ENCODE measurements around the gene KCNH5. TPM values are rescaled to one million over a fixed set of nuclear protein-coding genes. Genes with fewer than 3 reads are reported as not detected.
"Not testable (repeated sequence)": the region's sequence is repeated elsewhere in the genome, so short reads cannot be mapped to it uniquely, and the experiment has no call there.

The KCNH5 gene
- total RNA-seq, 1 donor from 2014 or later = 3.1 TPM

DNA sequence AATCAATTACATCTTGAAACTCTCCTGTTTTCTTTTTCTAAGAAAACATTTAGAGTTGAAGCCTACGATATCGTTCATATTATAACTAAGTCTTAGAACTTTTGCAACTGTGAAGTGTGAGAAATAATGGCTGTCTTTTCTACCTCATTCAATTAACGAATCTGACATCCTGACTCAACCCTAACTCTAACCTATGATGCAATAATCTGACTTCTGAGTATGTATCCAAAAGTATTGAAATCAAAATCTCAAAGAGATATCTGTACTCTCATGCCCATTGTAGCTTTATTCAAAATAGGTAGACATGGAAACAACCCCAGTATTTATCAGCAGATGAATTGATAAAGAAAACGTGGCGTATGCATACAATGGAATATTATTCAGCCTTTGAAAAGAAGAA lies 252.7 kb downstream of the KCNH5 start:
- no peak overlapping the region for H3K27ac Mint-ChIP-seq
- no peaks in the 10 kb centered on the region for H3K36me3 Mint-ChIP-seq (ENCODE audit: insufficient read depth)
- TF ChIP-seq, protein P1, sequence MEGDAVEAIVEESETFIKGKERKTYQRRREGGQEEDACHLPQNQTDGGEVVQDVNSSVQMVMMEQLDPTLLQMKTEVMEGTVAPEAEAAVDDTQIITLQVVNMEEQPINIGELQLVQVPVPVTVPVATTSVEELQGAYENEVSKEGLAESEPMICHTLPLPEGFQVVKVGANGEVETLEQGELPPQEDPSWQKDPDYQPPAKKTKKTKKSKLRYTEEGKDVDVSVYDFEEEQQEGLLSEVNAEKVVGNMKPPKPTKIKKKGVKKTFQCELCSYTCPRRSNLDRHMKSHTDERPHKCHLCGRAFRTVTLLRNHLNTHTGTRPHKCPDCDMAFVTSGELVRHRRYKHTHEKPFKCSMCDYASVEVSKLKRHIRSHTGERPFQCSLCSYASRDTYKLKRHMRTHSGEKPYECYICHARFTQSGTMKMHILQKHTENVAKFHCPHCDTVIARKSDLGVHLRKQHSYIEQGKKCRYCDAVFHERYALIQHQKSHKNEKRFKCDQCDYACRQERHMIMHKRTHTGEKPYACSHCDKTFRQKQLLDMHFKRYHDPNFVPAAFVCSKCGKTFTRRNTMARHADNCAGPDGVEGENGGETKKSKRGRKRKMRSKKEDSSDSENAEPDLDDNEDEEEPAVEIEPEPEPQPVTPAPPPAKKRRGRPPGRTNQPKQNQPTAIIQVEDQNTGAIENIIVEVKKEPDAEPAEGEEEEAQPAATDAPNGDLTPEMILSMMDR (IDR thresholded peaks at IDR 0.05; ENCODE audit: unreplicated experiment) = no peak
- no peak overlapping the region for H3K4me3 Mint-ChIP-seq (ENCODE audit: low read depth)
- H3K4me1 Mint-ChIP-seq (ENCODE audit: low read depth) = no peaks in the 10 kb centered on the region
- no peaks in the 10 kb centered on the region for H3K27me3 Mint-ChIP-seq
- peaks cover 24% of the 10 kb centered on the region for H3K9me3 Mint-ChIP-seq (ENCODE audit: low read depth)
- DNase-seq (ENCODE audit: low spot score, unreplicated experiment) = no peak

DNA sequence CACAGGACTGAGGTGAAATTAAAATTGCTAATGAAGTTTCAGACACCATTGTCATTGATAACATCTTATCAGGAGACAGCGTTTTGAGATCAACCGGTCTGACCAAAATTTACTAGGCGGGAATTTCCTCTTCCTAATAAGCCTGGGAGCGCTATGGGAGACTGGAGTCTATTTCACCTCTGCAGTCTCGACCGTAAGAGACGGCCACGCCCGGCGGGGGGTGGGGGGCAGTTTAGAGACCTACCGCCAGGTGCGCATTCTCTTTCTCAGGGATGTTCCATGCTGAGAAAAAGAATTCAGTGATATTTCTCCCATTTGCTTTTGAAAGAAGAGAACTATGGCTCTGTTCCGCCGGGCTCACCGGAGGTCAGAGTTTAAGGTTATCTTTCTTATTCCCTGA lies 263.9 kb downstream of the KCNH5 start:
- peaks cover 19% of the 10 kb centered on the region for H3K9me3 Mint-ChIP-seq (ENCODE audit: low read depth)
- H3K27ac Mint-ChIP-seq; H3K27me3 Mint-ChIP-seq; H3K4me3 Mint-ChIP-seq (ENCODE audit: low read depth); DNase-seq (ENCODE audit: low spot score, unreplicated experiment); H3K36me3 Mint-ChIP-seq (ENCODE audit: insufficient read depth): not testable (repeated sequence)
- peaks cover 12% of the 10 kb centered on the region for H3K4me1 Mint-ChIP-seq (ENCODE audit: low read depth)

DNA sequence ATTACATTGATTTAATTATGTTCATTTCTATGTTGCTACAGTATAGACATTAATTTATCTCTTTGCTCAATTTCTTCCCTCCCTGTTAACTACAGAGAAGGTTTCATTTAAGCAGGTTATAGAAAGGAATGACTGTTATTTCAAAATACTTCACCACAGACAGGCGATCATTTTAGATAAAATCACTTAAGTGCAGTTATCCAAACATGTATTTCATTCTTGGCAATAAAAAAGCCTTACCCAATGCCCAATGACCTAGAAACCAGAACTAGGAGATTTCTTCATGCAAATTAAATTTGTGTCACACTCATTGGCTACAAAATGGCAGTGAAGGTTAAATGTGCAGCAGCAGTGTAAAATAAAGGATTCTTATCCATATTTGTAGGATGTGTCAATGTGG lies 266.4 kb downstream of the KCNH5 start:
- Mint-ChIP-seq H3K9me3 (ENCODE audit: low read depth) (peaks cover 19% of the 10 kb centered on the region), H3K27ac (no peak overlapping the region), H3K4me3 (ENCODE audit: low read depth) (no peak overlapping the region), H3K36me3 (ENCODE audit: insufficient read depth) (peaks cover 5% of the 10 kb centered on the region), H3K27me3 (no peaks in the 10 kb centered on the region), H3K4me1 (ENCODE audit: low read depth) (peaks cover 12% of the 10 kb centered on the region)
- TF ChIP-seq, protein P1 (IDR thresholded peaks at IDR 0.05; ENCODE audit: unreplicated experiment) = no peak
- DNase-seq (ENCODE audit: low spot score, unreplicated experiment) = no peak

DNA sequence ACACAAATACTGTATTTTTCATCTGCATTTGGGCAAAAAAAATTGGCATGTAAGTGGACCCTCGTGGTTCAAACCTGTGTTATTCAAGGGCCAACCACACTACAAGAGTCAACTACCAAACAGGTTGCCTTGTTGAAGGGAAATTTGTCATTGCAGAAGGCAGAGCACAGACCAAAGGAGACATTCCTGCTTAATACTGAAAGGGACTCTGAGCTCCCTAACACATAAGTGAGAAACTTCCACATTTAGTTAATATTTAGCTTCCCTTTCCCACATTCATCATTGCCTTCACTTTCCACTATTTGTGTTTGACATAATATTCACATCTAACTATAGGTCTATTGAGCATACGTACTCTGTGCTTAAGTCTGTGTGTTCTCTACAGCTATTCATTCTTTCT lies 266.9 kb downstream of the KCNH5 start:
- Mint-ChIP-seq H3K36me3 (ENCODE audit: insufficient read depth) (peaks cover 5% of the 10 kb centered on the region), H3K27ac (no peak overlapping the region), H3K4me3 (ENCODE audit: low read depth) (no peak overlapping the region), H3K27me3 (no peaks in the 10 kb centered on the region), H3K9me3 (ENCODE audit: low read depth) (peaks cover 19% of the 10 kb centered on the region), H3K4me1 (ENCODE audit: low read depth) (peaks cover 12% of the 10 kb centered on the region)
- TF ChIP-seq, protein P1 (IDR thresholded peaks at IDR 0.05; ENCODE audit: unreplicated experiment) = no peak
- no peak for DNase-seq (ENCODE audit: low spot score, unreplicated experiment)

DNA sequence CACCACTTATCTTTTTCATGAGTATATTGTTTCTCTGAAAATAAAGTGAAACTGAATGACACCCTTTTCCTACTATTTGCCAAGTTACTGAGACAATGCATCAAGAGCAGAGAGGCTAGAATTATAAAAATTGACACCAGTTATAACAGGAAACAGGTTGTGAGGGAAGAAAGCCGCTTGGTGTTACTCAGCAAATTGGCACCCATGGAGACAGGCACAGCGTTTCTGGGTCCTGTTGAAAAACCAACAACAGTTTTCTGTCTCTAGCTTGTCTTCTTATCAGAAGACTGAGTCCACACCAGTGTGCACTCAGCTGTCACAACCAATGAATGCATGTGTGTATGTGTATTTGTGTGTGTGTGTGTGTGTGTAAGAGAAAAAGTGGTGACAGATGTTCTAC lies 267.7 kb downstream of the KCNH5 start:
- TF ChIP-seq, protein P1 (IDR thresholded peaks at IDR 0.05; ENCODE audit: unreplicated experiment) = no peak
- Mint-ChIP-seq H3K4me1 (ENCODE audit: low read depth) (peaks cover 12% of the 10 kb centered on the region), H3K27ac (no peak overlapping the region), H3K9me3 (ENCODE audit: low read depth) (peaks cover 19% of the 10 kb centered on the region), H3K36me3 (ENCODE audit: insufficient read depth) (peaks cover 5% of the 10 kb centered on the region), H3K4me3 (ENCODE audit: low read depth) (no peak overlapping the region), H3K27me3 (no peaks in the 10 kb centered on the region)
- no peak for DNase-seq (ENCODE audit: low spot score, unreplicated experiment)

DNA sequence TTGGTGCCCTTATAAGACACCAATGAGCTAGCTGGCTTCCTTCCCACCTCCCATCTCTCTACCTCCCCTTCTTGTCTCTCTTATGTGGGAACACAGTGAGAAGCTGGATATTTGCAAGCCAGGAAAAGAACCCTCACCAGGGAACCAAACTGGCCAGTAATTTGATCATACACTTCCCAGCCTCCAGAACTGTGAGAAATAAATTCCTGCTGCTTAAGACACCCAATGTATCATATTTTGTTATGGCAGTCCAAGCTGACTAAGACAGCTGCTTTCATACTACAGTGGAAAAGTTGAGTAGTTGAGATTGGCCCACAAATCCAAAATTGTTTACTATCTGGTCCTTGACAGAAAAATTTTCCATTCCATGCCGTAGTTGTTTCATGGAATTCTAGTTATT lies 269.0 kb downstream of the KCNH5 start:
- no peaks in the 10 kb centered on the region for H3K27me3 Mint-ChIP-seq
- H3K4me1 Mint-ChIP-seq (ENCODE audit: low read depth) = peaks cover 12% of the 10 kb centered on the region
- H3K36me3 Mint-ChIP-seq (ENCODE audit: insufficient read depth) = peaks cover 3% of the 10 kb centered on the region
- H3K9me3 Mint-ChIP-seq (ENCODE audit: low read depth) = peaks cover 12% of the 10 kb centered on the region
- TF ChIP-seq, protein P1 (IDR thresholded peaks at IDR 0.05; ENCODE audit: unreplicated experiment) = no peak
- no peak overlapping the region for H3K4me3 Mint-ChIP-seq (ENCODE audit: low read depth)
- DNase-seq (ENCODE audit: low spot score, unreplicated experiment) = no peak
- H3K27ac Mint-ChIP-seq = no peak overlapping the region
